Upper lobe of left lung (tissue), 4 donors: Measurements from ENCODE around the gene PRPF8.

Source experiments
- CTCF ChIP-seq, 6 experiments: fragments of 450-650 bp in 4 of 6; fragments of 200-600 bp in 2 of 6; sonication (generic) in 2 of 6; IDR thresholded peaks; one replicate each; pipeline ENCODE4 v1.5.1; 2016 to 2019; ENCODE audit warnings: antibody characterized with exemption in 6 of 6
- EP300 ChIP-seq, 4 donors: sonication (generic); formaldehyde crosslinking; IDR thresholded peaks; one replicate each; pipeline ENCODE4 v1.5.1; 2017; ENCODE audit warnings: antibody characterized with exemption in 4 of 4, control low read depth in 2 of 4
- POLR2A ChIP-seq, 4 donors: fragments of 450-650 bp; IDR thresholded peaks; one replicate each; pipeline ENCODE4 v1.5.1; 2016 to 2017; ENCODE audit warnings: antibody characterized with exemption in 4 of 4, mild to moderate bottlenecking in 2 of 4
- POLR2AphosphoS5 ChIP-seq, 2 donors: sonication (generic); formaldehyde crosslinking; IDR thresholded peaks; one replicate each; pipeline ENCODE4 v1.5.1; 2017; ENCODE audit warnings: antibody characterized with exemption in 2 of 2

- TF ChIP-seq CTCF (IDR thresholded peaks at IDR 0.05) (no peak), EP300 (IDR thresholded peaks at IDR 0.05) (no peak), POLR2AphosphoS5 (IDR thresholded peaks at IDR 0.05) (peak in 1 of 2 donors; percentile 6), POLR2A (IDR thresholded peaks at IDR 0.05) (no peak)
These were observed 58.3 kb downstream of the PRPF8 start for GRCh38 chr17:1626333-1626732.
